Tibial artery (tissue), 4 donors: ENCODE measurements around the gene N4BP2L2.

ENCODE experiments used
- DNase-seq, 2 donors: peaks; one replicate each; pipeline ENCODE4 v3.0.0-alpha.2; 2019
- H3K27ac ChIP-seq, 2 donors: fragments of 200-600 bp; sonication (generic) in 1 of 2; 1 replicate in 1 of 2; 2 replicates in 1 of 2; pipeline ENCODE4 v1.5.1; 2018 to 2019; ENCODE audit warnings: mild to moderate bottlenecking in 1 of 2
- H3K27me3 ChIP-seq, 2 donors: fragments of 200-600 bp; sonication (generic) in 1 of 2; one replicate each; pipeline versions ENCODE4 v1.5.1 to v1.6.0; 2016 to 2019
- H3K36me3 ChIP-seq, 3 donors: fragments of 200-600 bp; sonication (generic) in 2 of 3; one replicate each; pipeline ENCODE4 v1.5.1; 2016 to 2019; ENCODE audit warnings: mild to moderate bottlenecking in 2 of 3
- H3K4me1 ChIP-seq, 4 donors: fragments of 200-600 bp; sonication (generic) in 2 of 4; 1 replicate in 3 of 4; 2 replicates in 1 of 4; pipeline ENCODE4 v1.5.1; 2016 to 2019
- H3K4me3 ChIP-seq, 2 donors: fragments of 200-600 bp; sonication (generic) in 1 of 2; 1 replicate in 1 of 2; 2 replicates in 1 of 2; pipeline ENCODE4 v1.5.1; 2018 to 2019; ENCODE audit warnings: mild to moderate bottlenecking in 2 of 2
- H3K9me3 ChIP-seq, 3 donors: fragments of 200-600 bp; sonication (generic) in 1 of 3; one replicate each; pipeline ENCODE4 v1.5.1; 2016 to 2019
- intact Hi-C: fragments of 100-400 bp; cut with DNase I; formaldehyde crosslinking; loops from one replicate; pipeline ENCODE4 v1.15.0; 2023; ENCODE audit warnings: low total_unique reads
- TF ChIP-seq, protein P1 (sequence below), 2 experiments: fragments of 200-600 bp in 1 of 2; fragments of 450-650 bp in 1 of 2; IDR thresholded peaks; one replicate each; pipeline ENCODE4 v1.5.1; 2017 to 2019; ENCODE audit warnings: antibody characterized with exemption in 2 of 2, mild to moderate bottlenecking in 1 of 2, moderate library complexity in 1 of 2

N4BP2L2 gene

GRCh38 chr13:32555613-32556012, 17.0 kb upstream of the N4BP2L2 start:
- H3K36me3 ChIP-seq = no peaks in the 10 kb centered on the region
- no peak overlapping the region for H3K4me3 ChIP-seq
- intact Hi-C loops = no loop called here
- no peaks in the 10 kb centered on the region for H3K9me3 ChIP-seq
- TF ChIP-seq, protein P1, sequence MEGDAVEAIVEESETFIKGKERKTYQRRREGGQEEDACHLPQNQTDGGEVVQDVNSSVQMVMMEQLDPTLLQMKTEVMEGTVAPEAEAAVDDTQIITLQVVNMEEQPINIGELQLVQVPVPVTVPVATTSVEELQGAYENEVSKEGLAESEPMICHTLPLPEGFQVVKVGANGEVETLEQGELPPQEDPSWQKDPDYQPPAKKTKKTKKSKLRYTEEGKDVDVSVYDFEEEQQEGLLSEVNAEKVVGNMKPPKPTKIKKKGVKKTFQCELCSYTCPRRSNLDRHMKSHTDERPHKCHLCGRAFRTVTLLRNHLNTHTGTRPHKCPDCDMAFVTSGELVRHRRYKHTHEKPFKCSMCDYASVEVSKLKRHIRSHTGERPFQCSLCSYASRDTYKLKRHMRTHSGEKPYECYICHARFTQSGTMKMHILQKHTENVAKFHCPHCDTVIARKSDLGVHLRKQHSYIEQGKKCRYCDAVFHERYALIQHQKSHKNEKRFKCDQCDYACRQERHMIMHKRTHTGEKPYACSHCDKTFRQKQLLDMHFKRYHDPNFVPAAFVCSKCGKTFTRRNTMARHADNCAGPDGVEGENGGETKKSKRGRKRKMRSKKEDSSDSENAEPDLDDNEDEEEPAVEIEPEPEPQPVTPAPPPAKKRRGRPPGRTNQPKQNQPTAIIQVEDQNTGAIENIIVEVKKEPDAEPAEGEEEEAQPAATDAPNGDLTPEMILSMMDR (IDR thresholded peaks at IDR 0.05) = no peak
- H3K27me3 ChIP-seq = no peaks in the 10 kb centered on the region
- no peak for DNase-seq
- H3K4me1 ChIP-seq = no peaks in the 10 kb centered on the region
- no peak overlapping the region for H3K27ac ChIP-seq

GRCh38 chr13:32553720-32554119, 15.1 kb upstream of the N4BP2L2 start:
- no peak for DNase-seq
- Histone ChIP-seq H3K27me3 (no peaks in the 10 kb centered on the region), H3K27ac (no peak overlapping the region), H3K4me1 (no peaks in the 10 kb centered on the region), H3K36me3 (no peaks in the 10 kb centered on the region), H3K4me3 (no peak overlapping the region), H3K9me3 (no peaks in the 10 kb centered on the region)
- TF ChIP-seq, protein P1 (IDR thresholded peaks at IDR 0.05) = no peak
- intact Hi-C loops = no loop called here

GRCh38 chr13:32549788-32550187, 11.2 kb upstream of the N4BP2L2 start:
- no peaks in the 10 kb centered on the region for H3K27me3 ChIP-seq
- TF ChIP-seq, protein P1 (IDR thresholded peaks at IDR 0.05) = no peak
- no peak for DNase-seq
- no peaks in the 10 kb centered on the region for H3K4me1 ChIP-seq
- intact Hi-C loops = no loop called here
- H3K9me3 ChIP-seq = no peaks in the 10 kb centered on the region
- no peaks in the 10 kb centered on the region for H3K36me3 ChIP-seq
- no peak overlapping the region for H3K4me3 ChIP-seq
- H3K27ac ChIP-seq = no peak overlapping the region

GRCh38 chr13:32548837-32549236, 10.2 kb upstream of the N4BP2L2 start:
- intact Hi-C loops = no loop called here
- H3K27me3 ChIP-seq = no peaks in the 10 kb centered on the region
- H3K27ac ChIP-seq = no peak overlapping the region
- TF ChIP-seq, protein P1 (IDR thresholded peaks at IDR 0.05) = no peak
- DNase-seq = no peak
- no peak overlapping the region for H3K4me3 ChIP-seq
- no peaks in the 10 kb centered on the region for H3K9me3 ChIP-seq
- H3K36me3 ChIP-seq = no peaks in the 10 kb centered on the region
- H3K4me1 ChIP-seq = no peaks in the 10 kb centered on the region

DNA sequence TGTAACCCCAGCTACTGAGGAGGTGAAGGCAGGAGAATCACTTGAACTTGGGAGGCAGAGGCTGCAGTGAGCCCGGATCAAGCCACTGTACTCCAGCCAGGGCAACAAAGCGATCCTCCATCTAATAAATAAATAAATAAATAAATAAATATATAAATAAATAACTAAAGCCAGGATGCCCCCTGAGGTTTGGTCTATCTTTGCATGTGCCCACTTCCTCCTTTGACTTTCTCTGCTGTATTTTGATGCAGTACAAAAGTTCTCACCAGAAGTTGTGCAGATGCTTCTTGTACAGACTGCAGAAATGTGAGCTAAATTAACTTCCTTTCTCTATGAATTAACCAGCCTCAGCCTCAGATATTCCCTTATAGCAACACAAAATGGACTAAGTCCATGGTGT, 6.5 kb upstream of the N4BP2L2 start:
- no peak overlapping the region for H3K27ac ChIP-seq
- DNase-seq = no peak
- H3K36me3 ChIP-seq = no peaks in the 10 kb centered on the region
- intact Hi-C loops = no loop called here
- no peaks in the 10 kb centered on the region for H3K4me1 ChIP-seq
- H3K4me3 ChIP-seq = no peak overlapping the region
- H3K27me3 ChIP-seq = no peaks in the 10 kb centered on the region
- H3K9me3 ChIP-seq = no peaks in the 10 kb centered on the region
- TF ChIP-seq, protein P1 (IDR thresholded peaks at IDR 0.05) = no peak

- no peaks in the 10 kb centered on the region for H3K27me3 ChIP-seq
- DNase-seq = no peak
- no peaks in the 10 kb centered on the region for H3K36me3 ChIP-seq
- intact Hi-C loops = no loop called here
- no peak overlapping the region for H3K27ac ChIP-seq
- H3K4me1 ChIP-seq = peaks cover 0 to 7% (median 2%) of the 10 kb centered on the region in 4 donors
- TF ChIP-seq, protein P1 (IDR thresholded peaks at IDR 0.05) = no peak
- H3K4me3 ChIP-seq = no peak overlapping the region
- no peaks in the 10 kb centered on the region for H3K9me3 ChIP-seq
Measured at GRCh38 chr13:32542221-32542620, 3.6 kb upstream of the N4BP2L2 start.
